GM23338 (cell line): Measurements from ENCODE around the gene PARD6A. TPM values are rescaled to one million over a fixed set of nuclear protein-coding genes. Genes with fewer than 3 reads are reported as not detected.

Experiments
- ATAC-seq: fragments of 200-7000 bp; cut with Tn5 transposase; 3 replicates; pipeline ENCODE4 v1.9.1; 2020
- DNase-seq: peaks from one replicate; pipeline ENCODE4 v3.0.0-alpha.2; 2015; ENCODE audit warnings: low spot score
- H2AFZ ChIP-seq: fragments of 200-600 bp; sonication (generic); 2 replicates; pipeline ENCODE4 v1.8.0; 2016; ENCODE audit warnings: antibody characterized with exemption, mild to moderate bottlenecking, moderate library complexity
- H3F3A ChIP-seq: fragments of 200-600 bp; sonication (generic); replicated peaks from 2 replicates; pipeline ENCODE4 v1.8.0; 2017; ENCODE audit warnings: antibody characterized with exemption, mixed run types, low read depth
- H3K27ac ChIP-seq: fragments of 200-600 bp; sonication (generic); 2 replicates; pipeline ENCODE4 v1.6.1; 2016; ENCODE audit warnings: low read depth
- H3K27me3 ChIP-seq: fragments of 200-600 bp; sonication (generic); 2 replicates; pipeline ENCODE4 v1.8.0; 2016; ENCODE audit warnings: mild to moderate bottlenecking, mixed run types, moderate library complexity; ENCODE audit not compliant: insufficient read depth
- H3K36me3 ChIP-seq: fragments of 200-600 bp; sonication (generic); 2 replicates; pipeline ENCODE4 v1.8.0; 2016; ENCODE audit warnings: mild to moderate bottlenecking; ENCODE audit not compliant: insufficient read depth
- H3K4me1 ChIP-seq: fragments of 200-600 bp; sonication (generic); 2 replicates; pipeline ENCODE4 v1.8.0; 2016; ENCODE audit warnings: mild to moderate bottlenecking, moderate library complexity; ENCODE audit not compliant: insufficient read depth
- H3K4me2 ChIP-seq: fragments of 200-600 bp; sonication (generic); 2 replicates; pipeline ENCODE4 v1.7.1; 2017; ENCODE audit warnings: mixed run types
- H3K4me3 ChIP-seq: fragments of 200-600 bp; sonication (generic); 2 replicates; pipeline ENCODE4 v1.6.1; 2016; ENCODE audit warnings: mixed run types
- H3K79me2 ChIP-seq: fragments of 200-600 bp; sonication (generic); replicated peaks from 2 replicates; pipeline ENCODE4 v1.8.0; 2017; ENCODE audit warnings: mild to moderate bottlenecking; ENCODE audit not compliant: insufficient read depth
- H3K9me2 ChIP-seq: fragments of 200-600 bp; sonication (generic); 2 replicates; pipeline ENCODE4 v1.8.0; 2017; ENCODE audit not compliant: insufficient read depth
- H4K20me1 ChIP-seq: fragments of 200-600 bp; sonication (generic); replicated peaks from 2 replicates; pipeline ENCODE4 v1.8.0; 2017; ENCODE audit warnings: mild to moderate bottlenecking; ENCODE audit not compliant: insufficient read depth
- H3K27ac Mint-ChIP-seq: 2 replicates; pipeline ENCODE4 v1.8.0; 2020; ENCODE audit warnings: inconsistent platforms, mild to moderate bottlenecking, moderate library complexity, mixed read lengths
- H3K27me3 Mint-ChIP-seq: 3 replicates; pipeline ENCODE4 v1.8.0; 2022; ENCODE audit warnings: low read depth, mild to moderate bottlenecking, moderate library complexity, mixed read lengths, inconsistent platforms; ENCODE audit not compliant: insufficient read depth, poor library complexity
- H3K36me3 Mint-ChIP-seq: 3 replicates; pipeline ENCODE4 v1.8.0; 2021; ENCODE audit warnings: low read depth, mild to moderate bottlenecking, inconsistent platforms, moderate library complexity, mixed read lengths
- H3K4me1 Mint-ChIP-seq: 3 replicates; pipeline ENCODE4 v1.8.0; 2020; ENCODE audit warnings: mild to moderate bottlenecking, inconsistent platforms, mixed read lengths
- H3K4me3 Mint-ChIP-seq: 3 replicates; pipeline ENCODE4 v1.8.0; 2021; ENCODE audit warnings: moderate library complexity, mild to moderate bottlenecking, inconsistent platforms, mixed read lengths
- H3K9me3 Mint-ChIP-seq: 3 replicates; pipeline ENCODE4 v1.8.0; 2020; ENCODE audit warnings: moderate library complexity, mild to moderate bottlenecking, inconsistent platforms, mixed read lengths
- CTCF ChIP-seq, 2 experiments: fragments of 200-600 bp in 1 of 2; sonication (generic) in 1 of 2; conservative IDR thresholded peaks; 2 replicates each; pipeline versions ENCODE4 v1.5.1 to v1.6.1; 2016 to 2017; ENCODE audit warnings: antibody characterized with exemption in 2 of 2, low read depth in 2 of 2, mild to moderate bottlenecking in 2 of 2, moderate library complexity in 1 of 2
- ETS1 ChIP-seq: IDR thresholded peaks from 2 replicates; pipeline ENCODE4 v1.6.1; 2016; ENCODE audit warnings: antibody characterized with exemption
- EZH2 ChIP-seq: fragments of 200-600 bp; sonication (generic); IDR thresholded peaks from one replicate; pipeline ENCODE4 v1.8.0; 2017; ENCODE audit warnings: antibody characterized with exemption, mild to moderate bottlenecking, low read depth; ENCODE audit not compliant: unreplicated experiment
- EZH2phosphoT487 ChIP-seq: fragments of 200-600 bp; sonication (generic); IDR thresholded peaks from one replicate; pipeline ENCODE4 v1.8.1; 2018; ENCODE audit warnings: antibody characterized with exemption; ENCODE audit not compliant: unreplicated experiment
- JUNB ChIP-seq: IDR thresholded peaks from one replicate; pipeline ENCODE4 v1.6.1; 2016; ENCODE audit warnings: antibody characterized with exemption; ENCODE audit not compliant: unreplicated experiment
- POLR2AphosphoS5 ChIP-seq: IDR thresholded peaks from 2 replicates; pipeline ENCODE4 v1.6.1; 2016; ENCODE audit warnings: antibody characterized with exemption, low read depth
- ZNF114 ChIP-seq: fragments of 250-450 bp; sonication (Bioruptor Pico); IDR thresholded peaks from 2 replicates; pipeline ENCODE4 v1.5.0; 2020; ENCODE audit warnings: mild to moderate bottlenecking, moderate library complexity
- ZNF331 ChIP-seq: fragments of 250-450 bp; sonication (Bioruptor Pico); IDR thresholded peaks from 2 replicates; pipeline ENCODE4 v1.5.0; 2020; ENCODE audit warnings: low read depth, mild to moderate bottlenecking, moderate library complexity
- ZNF462 ChIP-seq: fragments of 250-450 bp; sonication (Bioruptor Pico); IDR thresholded peaks from 2 replicates; pipeline ENCODE4 v1.5.0; 2020; ENCODE audit warnings: mild to moderate bottlenecking, moderate library complexity
- polyA plus RNA-seq: library from polyadenylated mRNA; unstranded; fragments of >200 nt; fragmentation: Nextera tagmentation; extraction: Ambion mirVana; gene quantifications from 2 replicates; pipeline ENCODE4 v1.2.1, GENCODE V29; 2016
- total RNA-seq: library from RNA; depleted of rRNA; stranded (reverse); fragments of >200 nt; shearing (Covaris generic); gene quantifications from 2 replicates; pipeline ENCODE4 v1.2.3, GENCODE V29; 2014

The PARD6A gene
- total and polyA plus RNA-seq, 2 experiments from 2014 or later: 11.1 to 15.7 TPM

- Histone ChIP-seq H3K4me3 (no peak overlapping the region), H3K4me1 (no peaks in the 10 kb centered on the region), H3K79me2 (no peaks in the 10 kb centered on the region), H3K27ac (no peak overlapping the region), H2AFZ (no peak overlapping the region), H3K27me3 (no peaks in the 10 kb centered on the region), H3K4me2 (no peak overlapping the region), H3K9me2 (no peaks in the 10 kb centered on the region), H4K20me1 (no peaks in the 10 kb centered on the region; the same call in 1 of the 2 replicates), H3K36me3 (no peaks in the 10 kb centered on the region), H3F3A (peaks cover 11% of the 10 kb centered on the region)
- ATAC-seq: peak; percentile 55
- Mint-ChIP-seq H3K27ac (no peak overlapping the region), H3K9me3 (no peaks in the 10 kb centered on the region), H3K4me1 (0 out of 3 replicates have a peak, but pooled peaks cover 3% of the 10 kb centered on the region), H3K27me3 (peaks cover 24% of the 10 kb centered on the region), H3K4me3 (no peak overlapping the region), H3K36me3 (no peaks in the 10 kb centered on the region)
- TF ChIP-seq POLR2AphosphoS5 (peak; percentile 32; the same call in 1 of the 2 replicates), CTCF (conservative IDR thresholded peaks at IDR 0.05; ENCODE audit: low read depth in 2 of 2) (peak; percentile 84 to 94), JUNB (no peak)
- peak; percentile 87 for DNase-seq
These were observed 12.2 kb downstream of the PARD6A start for GRCh38 chr16:67672739-67673662.

- Histone ChIP-seq H3K4me1 (no peaks in the 10 kb centered on the region), H2AFZ (no peak overlapping the region), H3K9me2 (no peaks in the 10 kb centered on the region), H3K27ac (no peak overlapping the region), H3K27me3 (no peaks in the 10 kb centered on the region), H3F3A (0 out of 2 replicates have a peak, but pooled peaks cover 4% of the 10 kb centered on the region), H3K36me3 (no peaks in the 10 kb centered on the region), H3K4me3 (no peak overlapping the region), H3K79me2 (no peaks in the 10 kb centered on the region), H3K4me2 (no peak overlapping the region), H4K20me1 (no peaks in the 10 kb centered on the region; the same call in 1 of the 2 replicates)
- no peak overlapping the region for H3K4me3 Mint-ChIP-seq
- H3K4me1 Mint-ChIP-seq: 0 out of 3 replicates have a peak, but pooled peaks cover 3% of the 10 kb centered on the region
- H3K9me3 Mint-ChIP-seq: no peaks in the 10 kb centered on the region
- no peak overlapping the region for H3K27ac Mint-ChIP-seq
- ATAC-seq (0 out of 3 replicates have a peak, but pooled peaks have one; percentile 9), DNase-seq (no peak)
- H3K36me3 Mint-ChIP-seq: no peaks in the 10 kb centered on the region
- peaks cover 24% of the 10 kb centered on the region for H3K27me3 Mint-ChIP-seq
- TF ChIP-seq EZH2phosphoT487 (no peak), EZH2 (no peak), ZNF114 (CRISPR knock-in tag) (no peak), POLR2AphosphoS5 (no peak), ZNF462 (no peak), ZNF331 (CRISPR knock-in tag) (no peak), JUNB (no peak), ETS1 (no peak)
These were observed 13.2 kb downstream of the PARD6A start for GRCh38 chr16:67673712-67674580.
